HepG2 (cell line): ENCODE results near the gene IL1A. TPM values are rescaled to one million over a fixed set of nuclear protein-coding genes. Genes with fewer than 3 reads are reported as not detected.

Experiments used
- BRCA1 ChIP-seq: sonication (generic); formaldehyde crosslinking; IDR thresholded peaks from 2 replicates; pipeline ENCODE4 v1.4.0; 2020; ENCODE audit warnings: missing genetic modification reagents
- ERF ChIP-seq: IDR thresholded peaks from 2 replicates; pipeline ENCODE4 v1.6.1; 2018; ENCODE audit warnings: missing biosample characterization, missing genetic modification reagents
- NFIC ChIP-seq: IDR thresholded peaks from 2 replicates; pipeline ENCODE4 v1.6.1; 2012; ENCODE audit warnings: mild to moderate bottlenecking, low read length, inconsistent platforms
- THAP11 ChIP-seq: IDR thresholded peaks from 2 replicates; pipeline ENCODE4 v1.6.1; 2016; ENCODE audit warnings: missing biosample characterization, missing genetic modification reagents
- TRIM24 ChIP-seq: sonication (generic); formaldehyde crosslinking; IDR thresholded peaks from 2 replicates; pipeline ENCODE4 v1.8.0; 2022; ENCODE audit warnings: mild to moderate bottlenecking, missing genetic modification reagents
- XRCC5 ChIP-seq: fragments of 200-400 bp; formaldehyde crosslinking; optimal IDR thresholded peaks from 2 replicates; pipeline ENCODE3; 2017; ENCODE audit warnings: mild to moderate bottlenecking, low read length
- ZNF121 ChIP-seq: sonication (generic); formaldehyde crosslinking; IDR thresholded peaks from 2 replicates; pipeline ENCODE4 v1.5.0; 2020; ENCODE audit warnings: mild to moderate bottlenecking, missing genetic modification reagents
- ZNF556 ChIP-seq: sonication (generic); formaldehyde crosslinking; IDR thresholded peaks from 2 replicates; pipeline ENCODE4 v1.4.0; 2020; ENCODE audit warnings: mild to moderate bottlenecking, missing genetic modification reagents, borderline replicate concordance
- ZNF672 ChIP-seq: sonication (generic); formaldehyde crosslinking; IDR thresholded peaks from 2 replicates; pipeline ENCODE4 v1.8.1; 2022; ENCODE audit warnings: missing genetic modification reagents
- ZNF678 ChIP-seq: sonication (generic); formaldehyde crosslinking; IDR thresholded peaks from 2 replicates; pipeline ENCODE4 v1.4.0; 2020; ENCODE audit warnings: mild to moderate bottlenecking, missing genetic modification reagents
- ZNF761 ChIP-seq: sonication (generic); formaldehyde crosslinking; conservative IDR thresholded peaks from 2 replicates; pipeline ENCODE4 v1.4.0; 2020; ENCODE audit warnings: mild to moderate bottlenecking, missing genetic modification reagents
- ZNF782 ChIP-seq: sonication (generic); formaldehyde crosslinking; IDR thresholded peaks from 2 replicates; pipeline ENCODE4 v1.4.0; 2020; ENCODE audit warnings: missing genetic modification reagents, mild to moderate bottlenecking, borderline replicate concordance
- polyA plus RNA-seq, 8 experiments: library from polyadenylated mRNA; depleted of rRNA in 3 of 8; stranded (reverse) in 7 of 8; unstranded in 1 of 8; fragments of >200 nt; fragmentation: Illumina TruSeq in 4 of 8; extraction: Trizol in 4 of 8; gene quantifications; 2 replicates each; pipeline versions ENCODE4 v1.2.1 to v1.2.3, GENCODE V29; 2011 to 2016; ENCODE audit warnings: low read depth in 4 of 8, missing spikeins in 1 of 8, mixed read lengths in 1 of 8; ENCODE audit not compliant: insufficient read depth in 1 of 8
- total RNA-seq, 5 experiments: library from RNA; depleted of rRNA; stranded (reverse); fragments of >200 nt; fragmentation: Illumina TruSeq; extraction: Trizol; gene quantifications; 2 replicates each; pipeline ENCODE4 v1.2.3, GENCODE V29; 2016; ENCODE audit warnings: low read depth in 1 of 5
- TF ChIP-seq, protein P1 (sequence below): sonication (generic); formaldehyde crosslinking; IDR thresholded peaks from 2 replicates; pipeline ENCODE4 v1.4.0; 2020; ENCODE audit warnings: mild to moderate bottlenecking, missing genetic modification reagents
- TF ChIP-seq, protein P2 (sequence below): sonication (generic); formaldehyde crosslinking; IDR thresholded peaks from 2 replicates; pipeline ENCODE4 v1.4.0; 2020; ENCODE audit warnings: mild to moderate bottlenecking, missing genetic modification reagents
- TF ChIP-seq, protein P3 (sequence below): IDR thresholded peaks from 2 replicates; pipeline ENCODE4 v1.6.1; 2016; ENCODE audit warnings: mild to moderate bottlenecking, missing biosample characterization, missing genetic modification reagents
- TF ChIP-seq, protein P4 (sequence below): IDR thresholded peaks from 2 replicates; pipeline ENCODE4 v1.6.1; 2016; ENCODE audit warnings: missing biosample characterization, missing genetic modification reagents, low read depth
- TF ChIP-seq, protein P5 (sequence below): sonication (generic); formaldehyde crosslinking; IDR thresholded peaks from 2 replicates; pipeline ENCODE4 v1.9.0; 2021; ENCODE audit warnings: mild to moderate bottlenecking, missing genetic modification reagents

Gene IL1A
- total and polyA plus RNA-seq, 2 of the 13 experiments (the other 11 are each of a cell fraction or from before 2014, with no cell fraction given): not detected

DNA sequence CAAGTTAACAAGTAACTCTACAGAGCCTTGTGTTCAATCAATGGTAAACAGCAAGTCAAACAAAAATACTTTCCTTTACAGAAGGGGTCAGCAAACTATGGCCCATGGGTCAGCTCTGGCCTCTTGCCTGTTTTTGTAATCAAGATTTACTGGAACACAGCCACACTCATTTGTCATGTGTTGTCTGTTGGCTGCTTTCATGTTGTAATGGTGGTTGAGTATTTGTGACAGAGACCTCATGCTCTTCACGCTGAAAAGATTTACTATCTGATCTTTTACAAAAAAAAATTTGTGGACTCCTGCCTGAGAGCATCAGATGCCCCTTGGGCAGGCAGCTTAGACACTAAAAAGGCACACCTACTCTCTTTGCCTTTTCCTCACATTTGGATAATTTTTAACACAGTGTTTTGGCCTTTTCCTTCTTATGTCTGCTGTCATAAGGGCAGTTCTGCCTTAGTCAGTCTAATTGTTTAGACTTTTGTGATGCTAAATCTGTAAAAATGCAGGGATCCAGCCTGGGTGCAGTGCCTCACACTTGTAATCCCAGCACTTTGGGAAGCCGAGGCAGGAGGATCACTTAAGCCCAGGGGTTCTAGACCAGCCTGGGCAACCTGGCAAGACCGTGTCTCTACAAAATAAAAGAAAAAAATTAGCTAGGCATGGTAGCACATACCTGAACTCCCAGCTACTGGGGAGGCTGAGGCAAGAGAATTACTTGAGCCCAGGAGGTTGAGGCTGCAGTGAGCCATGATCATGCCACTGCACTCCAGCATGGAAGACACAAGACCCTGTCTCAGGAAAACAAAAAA lies 34.0 kb upstream of the IL1A start (continued):
- TF ChIP-seq, protein P1, sequence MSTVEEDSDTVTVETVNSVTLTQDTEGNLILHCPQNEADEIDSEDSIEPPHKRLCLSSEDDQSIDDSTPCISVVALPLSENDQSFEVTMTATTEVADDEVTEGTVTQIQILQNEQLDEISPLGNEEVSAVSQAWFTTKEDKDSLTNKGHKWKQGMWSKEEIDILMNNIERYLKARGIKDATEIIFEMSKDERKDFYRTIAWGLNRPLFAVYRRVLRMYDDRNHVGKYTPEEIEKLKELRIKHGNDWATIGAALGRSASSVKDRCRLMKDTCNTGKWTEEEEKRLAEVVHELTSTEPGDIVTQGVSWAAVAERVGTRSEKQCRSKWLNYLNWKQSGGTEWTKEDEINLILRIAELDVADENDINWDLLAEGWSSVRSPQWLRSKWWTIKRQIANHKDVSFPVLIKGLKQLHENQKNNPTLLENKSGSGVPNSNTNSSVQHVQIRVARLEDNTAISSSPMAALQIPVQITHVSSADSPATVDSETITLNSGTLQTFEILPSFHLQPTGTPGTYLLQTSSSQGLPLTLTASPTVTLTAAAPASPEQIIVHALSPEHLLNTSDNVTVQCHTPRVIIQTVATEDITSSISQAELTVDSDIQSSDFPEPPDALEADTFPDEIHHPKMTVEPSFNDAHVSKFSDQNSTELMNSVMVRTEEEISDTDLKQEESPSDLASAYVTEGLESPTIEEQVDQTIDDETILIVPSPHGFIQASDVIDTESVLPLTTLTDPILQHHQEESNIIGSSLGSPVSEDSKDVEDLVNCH: 0 out of 2 replicates have a peak, but pooled peaks have one; percentile 35
- TF ChIP-seq ZNF672 (CRISPR knock-in tag): no peak
- TF ChIP-seq ZNF678 (CRISPR knock-in tag): no peak
- TF ChIP-seq, protein P2, sequence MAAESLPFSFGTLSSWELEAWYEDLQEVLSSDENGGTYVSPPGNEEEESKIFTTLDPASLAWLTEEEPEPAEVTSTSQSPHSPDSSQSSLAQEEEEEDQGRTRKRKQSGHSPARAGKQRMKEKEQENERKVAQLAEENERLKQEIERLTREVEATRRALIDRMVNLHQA (CRISPR knock-in tag): peak; percentile 67; the same call in 1 of the 2 replicates
- 0 out of 2 replicates have a peak, but pooled peaks have one; percentile 25 for TF ChIP-seq ZNF761 (CRISPR knock-in tag)
- TF ChIP-seq XRCC5: no peak
- peak; percentile 89; the same call in 1 of the 2 replicates for TF ChIP-seq ZNF556 (CRISPR knock-in tag)
- no peak for TF ChIP-seq TRIM24 (CRISPR knock-in tag)
- TF ChIP-seq, protein P3, sequence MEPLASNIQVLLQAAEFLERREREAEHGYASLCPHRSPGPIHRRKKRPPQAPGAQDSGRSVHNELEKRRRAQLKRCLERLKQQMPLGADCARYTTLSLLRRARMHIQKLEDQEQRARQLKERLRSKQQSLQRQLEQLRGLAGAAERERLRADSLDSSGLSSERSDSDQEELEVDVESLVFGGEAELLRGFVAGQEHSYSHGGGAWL (CRISPR knock-in tag): no peak
- peak; percentile 86 for TF ChIP-seq THAP11
- TF ChIP-seq NFIC: peak; percentile 100
- TF ChIP-seq BRCA1 (CRISPR knock-in tag): 0 out of 2 replicates have a peak, but pooled peaks have one; percentile 54
- TF ChIP-seq, protein P4, sequence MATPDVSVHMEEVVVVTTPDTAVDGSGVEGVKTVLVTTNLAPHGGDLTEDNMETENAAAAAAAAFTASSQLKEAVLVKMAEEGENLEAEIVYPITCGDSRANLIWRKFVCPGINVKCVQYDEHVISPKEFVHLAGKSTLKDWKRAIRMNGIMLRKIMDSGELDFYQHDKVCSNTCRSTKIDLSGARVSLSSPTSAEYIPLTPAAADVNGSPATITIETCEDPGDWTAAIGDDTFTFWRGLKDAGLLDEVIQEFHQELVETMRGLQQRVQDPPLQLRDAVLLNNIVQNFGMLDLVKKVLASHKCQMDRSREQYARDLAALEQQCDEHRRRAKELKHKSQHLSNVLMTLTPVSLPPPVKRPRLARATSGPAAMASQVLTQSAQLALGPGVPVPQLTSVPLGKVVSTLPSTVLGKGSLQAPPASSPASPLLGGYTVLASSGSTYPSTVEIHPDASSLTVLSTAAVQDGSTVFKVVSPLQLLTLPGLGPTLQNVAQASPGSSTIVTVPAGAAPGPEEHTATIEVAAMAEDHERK (CRISPR knock-in tag): no peak
- TF ChIP-seq ZNF121 (CRISPR knock-in tag): 0 out of 2 replicates have a peak, but pooled peaks have one; percentile 11
- TF ChIP-seq ZNF782: no peak
- peak; percentile 97 for TF ChIP-seq ERF
- TF ChIP-seq, protein P5, sequence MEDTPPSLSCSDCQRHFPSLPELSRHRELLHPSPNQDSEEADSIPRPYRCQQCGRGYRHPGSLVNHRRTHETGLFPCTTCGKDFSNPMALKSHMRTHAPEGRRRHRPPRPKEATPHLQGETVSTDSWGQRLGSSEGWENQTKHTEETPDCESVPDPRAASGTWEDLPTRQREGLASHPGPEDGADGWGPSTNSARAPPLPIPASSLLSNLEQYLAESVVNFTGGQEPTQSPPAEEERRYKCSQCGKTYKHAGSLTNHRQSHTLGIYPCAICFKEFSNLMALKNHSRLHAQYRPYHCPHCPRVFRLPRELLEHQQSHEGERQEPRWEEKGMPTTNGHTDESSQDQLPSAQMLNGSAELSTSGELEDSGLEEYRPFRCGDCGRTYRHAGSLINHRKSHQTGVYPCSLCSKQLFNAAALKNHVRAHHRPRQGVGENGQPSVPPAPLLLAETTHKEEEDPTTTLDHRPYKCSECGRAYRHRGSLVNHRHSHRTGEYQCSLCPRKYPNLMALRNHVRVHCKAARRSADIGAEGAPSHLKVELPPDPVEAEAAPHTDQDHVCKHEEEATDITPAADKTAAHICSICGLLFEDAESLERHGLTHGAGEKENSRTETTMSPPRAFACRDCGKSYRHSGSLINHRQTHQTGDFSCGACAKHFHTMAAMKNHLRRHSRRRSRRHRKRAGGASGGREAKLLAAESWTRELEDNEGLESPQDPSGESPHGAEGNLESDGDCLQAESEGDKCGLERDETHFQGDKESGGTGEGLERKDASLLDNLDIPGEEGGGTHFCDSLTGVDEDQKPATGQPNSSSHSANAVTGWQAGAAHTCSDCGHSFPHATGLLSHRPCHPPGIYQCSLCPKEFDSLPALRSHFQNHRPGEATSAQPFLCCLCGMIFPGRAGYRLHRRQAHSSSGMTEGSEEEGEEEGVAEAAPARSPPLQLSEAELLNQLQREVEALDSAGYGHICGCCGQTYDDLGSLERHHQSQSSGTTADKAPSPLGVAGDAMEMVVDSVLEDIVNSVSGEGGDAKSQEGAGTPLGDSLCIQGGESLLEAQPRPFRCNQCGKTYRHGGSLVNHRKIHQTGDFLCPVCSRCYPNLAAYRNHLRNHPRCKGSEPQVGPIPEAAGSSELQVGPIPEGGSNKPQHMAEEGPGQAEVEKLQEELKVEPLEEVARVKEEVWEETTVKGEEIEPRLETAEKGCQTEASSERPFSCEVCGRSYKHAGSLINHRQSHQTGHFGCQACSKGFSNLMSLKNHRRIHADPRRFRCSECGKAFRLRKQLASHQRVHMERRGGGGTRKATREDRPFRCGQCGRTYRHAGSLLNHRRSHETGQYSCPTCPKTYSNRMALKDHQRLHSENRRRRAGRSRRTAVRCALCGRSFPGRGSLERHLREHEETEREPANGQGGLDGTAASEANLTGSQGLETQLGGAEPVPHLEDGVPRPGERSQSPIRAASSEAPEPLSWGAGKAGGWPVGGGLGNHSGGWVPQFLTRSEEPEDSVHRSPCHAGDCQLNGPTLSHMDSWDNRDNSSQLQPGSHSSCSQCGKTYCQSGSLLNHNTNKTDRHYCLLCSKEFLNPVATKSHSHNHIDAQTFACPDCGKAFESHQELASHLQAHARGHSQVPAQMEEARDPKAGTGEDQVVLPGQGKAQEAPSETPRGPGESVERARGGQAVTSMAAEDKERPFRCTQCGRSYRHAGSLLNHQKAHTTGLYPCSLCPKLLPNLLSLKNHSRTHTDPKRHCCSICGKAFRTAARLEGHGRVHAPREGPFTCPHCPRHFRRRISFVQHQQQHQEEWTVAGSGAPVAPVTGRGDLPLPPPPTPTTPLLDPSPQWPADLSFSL (CRISPR knock-in tag): peak; percentile 80
